Measurements from ENCODE around the gene PAPLN. TPM values are rescaled to one million over a fixed set of nuclear protein-coding genes. Genes with fewer than 3 reads are reported as not detected.

Gene PAPLN
- total and polyA plus RNA-seq, 8 donors, result 1.1 to 18.3 (median 2.9) TPM

GRCh38 chr14:73289308-73289707 is 52.0 kb downstream of the PAPLN start:
- Histone ChIP-seq H3K9me3 (no peaks in the 10 kb centered on the region), H3K4me3 (no peak overlapping the region), H3K4me1 (peaks cover 0 to 5% (median 0%) of the 10 kb centered on the region in 3 donors), H3K27me3 (no peaks in the 10 kb centered on the region), H3K36me3 (peaks cover 0 to 22% (median 0%) of the 10 kb centered on the region in 3 donors), H3K27ac (no peak overlapping the region)
- DNase-seq, result no peak
- ATAC-seq, result no peak
- FAIRE-seq, result no peak
- no peak for TF ChIP-seq CTCF (IDR thresholded peaks at IDR 0.05)
- 85 to 87% methylated on average over 3 of the region's 3 CpGs for WGBS, 2 donors
- intact Hi-C loops (cut with DNase I), result no loop called here

GRCh38 chr14:73289729-73290128 is 52.4 kb downstream of the PAPLN start:
- no peak overlapping the region for H3K4me3 ChIP-seq
- no peak overlapping the region for H3K27ac ChIP-seq
- FAIRE-seq, result no peak
- 71 to 72% methylated on average over 3 of the region's 3 CpGs for WGBS, 2 donors
- intact Hi-C loops (cut with DNase I), result loop anchor here (5.0 to 10.0 kb wide), 2 partner anchors 178 to 185 kb away; no protein-coding TSS in a partner anchor
- no peak for TF ChIP-seq CTCF (IDR thresholded peaks at IDR 0.05)
- no peak for ATAC-seq
- no peaks in the 10 kb centered on the region for H3K27me3 ChIP-seq
- H3K9me3 ChIP-seq, result no peaks in the 10 kb centered on the region
- H3K4me1 ChIP-seq, result peaks cover 0 to 5% (median 0%) of the 10 kb centered on the region in 3 donors
- H3K36me3 ChIP-seq, result peaks cover 0 to 19% (median 0%) of the 10 kb centered on the region in 3 donors
- no peak for DNase-seq

- peak in 1 of 4 donors; percentile 26 for ATAC-seq
- intact Hi-C loops (cut with DNase I), result loop anchor here (5.0 to 10.0 kb wide), 2 partner anchors 177 to 185 kb away; no protein-coding TSS in a partner anchor
Measured at GRCh38 chr14:73290279-73290678, 53.0 kb downstream of the PAPLN start.

GRCh38 chr14:73293782-73294781 is 56.8 kb downstream of the PAPLN start:
- ATAC-seq (no peak), FAIRE-seq (no peak), DNase-seq (no peak)
- Histone ChIP-seq H3K4me3 (no peak overlapping the region), H3K36me3 (no peaks in the 10 kb centered on the region), H3K27me3 (no peaks in the 10 kb centered on the region), H3K9me3 (no peaks in the 10 kb centered on the region), H3K27ac (no peak overlapping the region), H3K4me1 (peaks cover 5 to 13% (median 11%) of the 10 kb centered on the region in 3 donors)
- 89 to 91% methylated on average over 12 of the region's 12 CpGs for WGBS, 2 donors
- intact Hi-C loops (cut with DNase I), result loop anchor here (5.0 to 10.0 kb wide), 2 partner anchors 173 to 181 kb away; no protein-coding TSS in a partner anchor
- no peak for TF ChIP-seq CTCF (IDR thresholded peaks at IDR 0.05)

More at GRCh38 chr14:73290279-73290678, 53.0 kb downstream of the PAPLN start:
- Histone ChIP-seq H3K9me3 (no peaks in the 10 kb centered on the region), H3K27ac (no peak overlapping the region), H3K4me3 (no peak overlapping the region), H3K36me3 (peaks cover 0 to 14% (median 0%) of the 10 kb centered on the region in 3 donors), H3K4me1 (peaks cover 0 to 5% (median under 1%) of the 10 kb centered on the region in 3 donors), H3K27me3 (no peaks in the 10 kb centered on the region)
- FAIRE-seq (no peak), DNase-seq (no peak)
- WGBS, 2 donors, result 38% methylated on average over 4 of the region's 4 CpGs
- no peak for TF ChIP-seq CTCF (IDR thresholded peaks at IDR 0.05)

All from pancreas (tissue), 10 donors.